Measurements from ENCODE around the gene GAGE2A. TPM values are rescaled to one million over a fixed set of nuclear protein-coding genes. Genes with fewer than 3 reads are reported as not detected.
"Not testable (repeated sequence)": the region's sequence is repeated elsewhere in the genome, so short reads cannot be mapped to it uniquely, and the experiment has no call there.

Gene GAGE2A
- total RNA-seq (2021) (0.62 to 0.83 TPM in 2 of 3 replicates, not detected in the other), Bru-seq, nascent RNA (not detected)
- long read RNA-seq, experiment 1: 0 reads
- long read RNA-seq, experiment 2: 0 reads
- long read RNA-seq, experiment 3: 0 reads

- ATAC-seq, H3K4me1 Mint-ChIP-seq, CTCF ChIA-PET: not testable (repeated sequence)
These were observed at the start of gene GAGE2A for GRCh38 chrX:49589196-49589595. TSS of gene GAGE2A (plus strand) at chrX:49589496. CDS start at chrX:49590651, 1,155 bp downstream.

GRCh38 chrX:49541433-49541832 is 47.9 kb upstream of the GAGE2A start, which contains the start of gene GAGE12D:
TSS of gene GAGE12D (plus strand) at chrX:49541733. CDS start at chrX:49542888, 1,155 bp downstream.
- CTCF ChIA-PET; H3K4me1 Mint-ChIP-seq; ATAC-seq; H3K4me3 Mint-ChIP-seq; H3K27ac Mint-ChIP-seq; H3K27me3 Mint-ChIP-seq (ENCODE audit: low read depth); H3K9me3 Mint-ChIP-seq; DNase-seq (ENCODE audit: low spot score); POLR2A ChIA-PET; H3K36me3 Mint-ChIP-seq: not testable (repeated sequence)

More at GRCh38 chrX:49589196-49589595, at the start of gene GAGE2A:
- H3K4me3 Mint-ChIP-seq; H3K9me3 Mint-ChIP-seq; H3K27me3 Mint-ChIP-seq (ENCODE audit: low read depth); DNase-seq (ENCODE audit: low spot score); H3K36me3 Mint-ChIP-seq; H3K27ac Mint-ChIP-seq; POLR2A ChIA-PET: not testable (repeated sequence)

GRCh38 chrX:49550989-49551388 is 38.3 kb upstream of the GAGE2A start, which contains the start of gene GAGE12E:
TSS of gene GAGE12E (plus strand) at chrX:49551289. CDS start at chrX:49552444, 1,155 bp downstream.
- H3K4me3 Mint-ChIP-seq; ATAC-seq; H3K4me1 Mint-ChIP-seq; H3K27me3 Mint-ChIP-seq (ENCODE audit: low read depth); POLR2A ChIA-PET; H3K9me3 Mint-ChIP-seq; H3K27ac Mint-ChIP-seq; CTCF ChIA-PET; H3K36me3 Mint-ChIP-seq; DNase-seq (ENCODE audit: low spot score): not testable (repeated sequence)

GRCh38 chrX:49560542-49560941 is 28.8 kb upstream of the GAGE2A start, which contains the start of gene GAGE12F:
TSS of gene GAGE12F (plus strand) at chrX:49560842. CDS start at chrX:49561997, 1,155 bp downstream.
- POLR2A ChIA-PET; H3K27ac Mint-ChIP-seq; H3K4me1 Mint-ChIP-seq; ATAC-seq; H3K9me3 Mint-ChIP-seq; H3K36me3 Mint-ChIP-seq; H3K27me3 Mint-ChIP-seq (ENCODE audit: low read depth); CTCF ChIA-PET; DNase-seq (ENCODE audit: low spot score); H3K4me3 Mint-ChIP-seq: not testable (repeated sequence)

GRCh38 chrX:49568728-49569127 is 20.6 kb upstream of the GAGE2A start:
- H3K36me3 Mint-ChIP-seq; H3K9me3 Mint-ChIP-seq; H3K27me3 Mint-ChIP-seq (ENCODE audit: low read depth); H3K27ac Mint-ChIP-seq; DNase-seq (ENCODE audit: low spot score); H3K4me3 Mint-ChIP-seq; CTCF ChIA-PET; H3K4me1 Mint-ChIP-seq; ATAC-seq; POLR2A ChIA-PET: not testable (repeated sequence)

GRCh38 chrX:49569152-49569551 is 20.1 kb upstream of the GAGE2A start:
- H3K9me3 Mint-ChIP-seq; H3K4me1 Mint-ChIP-seq; H3K27ac Mint-ChIP-seq; H3K27me3 Mint-ChIP-seq (ENCODE audit: low read depth); DNase-seq (ENCODE audit: low spot score); H3K36me3 Mint-ChIP-seq; ATAC-seq; H3K4me3 Mint-ChIP-seq; CTCF ChIA-PET; POLR2A ChIA-PET: not testable (repeated sequence)

GRCh38 chrX:49570100-49570499 is 19.2 kb upstream of the GAGE2A start, which contains the start of gene GAGE12G:
TSS of gene GAGE12G (plus strand) at chrX:49570400. CDS start at chrX:49571555, 1,155 bp downstream.
- DNase-seq (ENCODE audit: low spot score); H3K9me3 Mint-ChIP-seq; ATAC-seq; H3K27ac Mint-ChIP-seq; H3K27me3 Mint-ChIP-seq (ENCODE audit: low read depth); H3K4me3 Mint-ChIP-seq; H3K36me3 Mint-ChIP-seq; POLR2A ChIA-PET; CTCF ChIA-PET; H3K4me1 Mint-ChIP-seq: not testable (repeated sequence)

GRCh38 chrX:49579649-49580048 is 9.6 kb upstream of the GAGE2A start, which contains the start of gene GAGE12H:
TSS of gene GAGE12H (plus strand) at chrX:49579949. CDS start at chrX:49581104, 1,155 bp downstream.
- POLR2A ChIA-PET; CTCF ChIA-PET; ATAC-seq; H3K27ac Mint-ChIP-seq; H3K27me3 Mint-ChIP-seq (ENCODE audit: low read depth); H3K36me3 Mint-ChIP-seq; H3K9me3 Mint-ChIP-seq; DNase-seq (ENCODE audit: low spot score); H3K4me3 Mint-ChIP-seq; H3K4me1 Mint-ChIP-seq: not testable (repeated sequence)

GRCh38 chrX:49589769-49590478 is 628 bp downstream of the GAGE2A start:
- ATAC-seq; H3K4me3 Mint-ChIP-seq; CTCF ChIA-PET; H3K4me1 Mint-ChIP-seq; H3K9me3 Mint-ChIP-seq; POLR2A ChIA-PET; H3K27ac Mint-ChIP-seq; H3K36me3 Mint-ChIP-seq; H3K27me3 Mint-ChIP-seq (ENCODE audit: low read depth): not testable (repeated sequence)
- DNase-seq (ENCODE audit: low spot score): peak; percentile 10

GRCh38 chrX:49590488-49590887 is 1.2 kb downstream of the GAGE2A start:
- H3K27ac Mint-ChIP-seq; POLR2A ChIA-PET; DNase-seq (ENCODE audit: low spot score); H3K4me3 Mint-ChIP-seq; H3K27me3 Mint-ChIP-seq (ENCODE audit: low read depth); H3K9me3 Mint-ChIP-seq; ATAC-seq; H3K36me3 Mint-ChIP-seq; CTCF ChIA-PET; H3K4me1 Mint-ChIP-seq: not testable (repeated sequence)

GRCh38 chrX:49598720-49599119 is 9.4 kb downstream of the GAGE2A start, which contains the start of gene GAGE1:
TSS of gene GAGE1 (plus strand) at chrX:49599020. CDS start at chrX:49600175, 1,155 bp downstream.
- H3K9me3 Mint-ChIP-seq; H3K36me3 Mint-ChIP-seq; H3K27me3 Mint-ChIP-seq (ENCODE audit: low read depth); H3K4me3 Mint-ChIP-seq; ATAC-seq; H3K4me1 Mint-ChIP-seq; H3K27ac Mint-ChIP-seq; POLR2A ChIA-PET; CTCF ChIA-PET; DNase-seq (ENCODE audit: low spot score): not testable (repeated sequence)

Measured in WTC11 (cell line).